DND-41 (cell line): ENCODE results near the gene L3MBTL2.

Source experiments
- CTCF ChIP-seq: IDR thresholded peaks from 2 replicates; pipeline ENCODE4 v1.5.1; 2012; ENCODE audit warnings: borderline replicate concordance, low read length, moderate library complexity, mild to moderate bottlenecking; ENCODE audit not compliant: poor library complexity, severe bottlenecking; ENCODE audit errors: extremely low read depth
- EZH2 ChIP-seq: IDR thresholded peaks from 3 replicates; pipeline ENCODE4 v1.6.1; 2012; ENCODE audit warnings: borderline replicate concordance, low read depth, mild to moderate bottlenecking, moderate library complexity, low read length, inconsistent platforms; ENCODE audit not compliant: severe bottlenecking

GRCh38 chr22:41216984-41217383 lies 11.9 kb downstream of the L3MBTL2 start:
- TF ChIP-seq CTCF = no peak
- no peak for TF ChIP-seq EZH2
